GM21515 (cell line): Measurements from ENCODE around the gene RPRML.

Experiments used
- ATAC-seq: cut with Tn5 transposase; IDR thresholded peaks from one replicate; pipeline ENCODE4 v1.9.1; 2021; ENCODE audit not compliant: unreplicated experiment

Gene RPRML

GRCh38 chr17:46947216-46947615 lies 31.8 kb downstream of the RPRML start:
- no peak for ATAC-seq

DNA sequence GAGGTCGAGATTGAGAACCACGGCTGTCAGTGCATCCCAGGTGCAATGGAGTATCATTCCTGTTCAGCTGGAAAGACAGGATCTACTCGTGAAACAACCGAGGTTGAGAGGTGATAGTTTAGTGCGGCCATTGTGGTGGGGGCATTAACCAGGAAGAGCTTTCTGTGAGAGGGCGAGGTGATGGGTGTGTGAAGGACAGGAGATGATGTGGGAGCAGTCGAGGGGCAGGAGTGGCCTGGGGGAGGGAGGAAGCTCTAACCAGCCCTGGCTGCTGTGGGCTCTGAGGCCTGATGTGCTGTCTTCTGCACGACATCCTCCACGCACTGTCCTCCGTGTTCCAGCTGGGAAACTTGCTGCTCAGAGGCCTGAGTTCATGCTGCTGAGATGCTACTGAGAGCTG lies 34.1 kb downstream of the RPRML start:
- no peak for ATAC-seq

DNA sequence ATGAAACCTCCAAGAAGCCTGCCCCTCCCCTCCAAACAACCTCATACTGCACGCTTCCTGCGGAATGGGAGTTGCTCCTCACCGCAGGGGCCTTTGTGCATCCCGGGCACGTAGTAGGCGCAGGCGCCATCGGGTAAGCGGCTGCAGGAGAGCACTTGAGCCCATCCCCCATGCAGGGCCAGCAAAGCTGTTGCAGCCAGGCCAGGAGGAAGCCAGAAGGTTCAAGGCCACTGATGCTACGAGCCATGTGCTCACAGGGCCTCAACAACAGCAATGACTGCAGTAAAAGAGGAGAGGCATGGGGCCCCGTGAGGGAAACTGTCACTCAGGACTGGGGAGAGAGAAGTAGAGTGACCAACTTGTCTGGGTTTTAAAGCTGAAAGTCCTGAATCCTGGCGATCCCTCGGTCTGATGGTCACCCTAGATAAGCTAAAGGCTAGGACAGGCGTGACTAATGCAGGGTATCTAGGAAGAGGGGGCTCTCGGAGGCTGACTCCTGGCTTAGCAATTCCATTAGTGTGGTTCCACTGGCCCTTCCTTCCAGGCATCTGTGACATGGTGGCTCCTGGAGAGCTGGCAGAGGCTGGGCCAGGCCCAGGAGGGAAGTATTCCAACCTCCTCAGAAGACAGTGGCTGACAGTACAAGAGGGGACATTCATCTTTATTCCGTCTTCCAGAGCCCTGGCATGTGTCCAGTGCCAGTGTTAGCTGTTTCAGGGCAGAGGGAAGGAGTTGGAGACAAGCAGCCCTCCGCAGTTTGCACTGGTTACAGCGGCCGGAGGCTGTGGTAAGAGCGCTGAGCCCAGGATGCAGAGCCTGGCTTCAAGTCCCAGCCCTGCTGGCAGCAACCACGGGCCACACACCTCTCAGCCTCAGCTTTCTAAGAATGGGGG lies 35.3 kb downstream of the RPRML start:
- ATAC-seq = no peak

DNA sequence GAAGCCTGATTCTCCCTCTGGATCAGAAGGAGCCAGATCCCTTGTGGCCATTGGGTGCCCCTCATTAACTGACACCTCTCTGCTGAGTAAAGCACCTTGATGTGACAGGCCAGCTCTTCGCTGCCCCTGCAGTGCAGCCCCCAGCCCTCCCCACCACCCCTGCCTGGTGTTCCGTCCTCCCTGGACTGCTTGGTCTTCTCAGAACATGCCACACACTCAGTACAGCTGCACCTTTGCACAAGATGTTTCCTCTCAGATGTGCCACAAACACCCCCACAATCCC lies 35.9 kb downstream of the RPRML start:
- ATAC-seq = no peak

DNA sequence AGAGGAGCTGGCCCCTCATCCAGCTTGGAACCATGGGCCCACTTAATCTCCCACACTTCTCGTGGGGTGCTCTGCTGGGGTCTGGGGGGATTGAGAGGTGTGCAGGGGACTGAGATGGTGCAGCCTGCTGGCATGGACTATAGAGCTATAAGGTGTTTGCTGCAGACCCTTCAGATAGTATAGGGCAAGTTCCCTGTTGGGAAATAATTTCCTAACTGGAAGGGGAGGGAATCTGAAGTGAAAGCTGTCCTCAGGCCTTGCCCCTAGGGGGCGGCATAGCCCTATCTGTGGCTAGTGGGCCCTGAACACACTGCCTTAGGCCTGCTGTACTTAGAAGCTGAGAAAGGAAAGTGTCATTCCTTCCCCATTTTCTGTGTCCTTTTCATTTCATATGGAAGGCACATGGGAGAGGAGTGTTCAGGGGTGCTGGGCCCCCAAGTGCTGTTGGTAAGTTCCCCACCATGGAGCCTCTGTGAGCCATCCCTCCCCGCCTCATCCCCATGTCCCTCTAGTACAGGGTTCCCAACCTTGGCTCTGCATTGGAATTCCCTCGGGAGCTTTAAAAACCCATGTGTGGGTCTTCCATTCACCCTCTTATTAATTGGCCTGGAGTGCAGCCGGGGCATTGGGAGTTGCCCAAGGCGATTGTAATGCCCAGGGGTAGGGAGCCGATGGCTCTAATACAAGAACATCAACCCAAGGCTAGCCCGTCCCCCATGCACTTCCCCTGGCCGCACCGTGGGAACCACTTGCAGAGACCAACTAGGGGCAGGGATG lies 36.4 kb downstream of the RPRML start:
- no peak for ATAC-seq

- ATAC-seq = no peak
Measured at GRCh38 chr17:46940692-46941404, 38.2 kb downstream of the RPRML start.

DNA sequence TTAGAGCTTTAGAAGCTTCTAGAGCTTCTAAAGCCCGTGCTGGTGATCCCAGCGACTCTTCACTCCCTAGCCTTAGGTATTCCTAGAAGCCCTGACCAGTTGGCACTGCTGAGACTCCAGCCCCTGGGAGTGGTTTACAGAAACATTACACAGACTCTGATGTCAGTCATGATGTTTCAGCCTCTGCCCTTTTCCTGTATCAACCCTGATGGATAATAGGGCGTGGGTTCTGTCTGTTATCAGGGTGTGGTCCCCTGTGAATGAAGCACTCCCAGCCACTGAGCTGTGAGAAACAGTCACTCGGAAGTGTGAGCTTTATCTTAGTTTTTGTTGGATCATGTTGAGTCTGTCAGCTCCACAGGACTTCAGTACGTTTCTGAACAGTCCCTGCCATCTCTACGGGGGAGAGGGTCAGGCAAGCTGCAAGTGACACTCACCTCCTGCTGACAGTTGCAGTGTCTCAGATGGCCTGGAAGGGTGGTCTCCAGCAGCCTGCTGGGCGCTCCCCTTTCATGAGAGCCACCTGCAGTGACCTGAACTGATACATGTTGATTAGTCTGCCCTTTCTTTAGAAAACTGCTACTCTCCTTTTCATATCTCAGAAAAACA lies 43.3 kb downstream of the RPRML start:
- ATAC-seq = no peak

DNA sequence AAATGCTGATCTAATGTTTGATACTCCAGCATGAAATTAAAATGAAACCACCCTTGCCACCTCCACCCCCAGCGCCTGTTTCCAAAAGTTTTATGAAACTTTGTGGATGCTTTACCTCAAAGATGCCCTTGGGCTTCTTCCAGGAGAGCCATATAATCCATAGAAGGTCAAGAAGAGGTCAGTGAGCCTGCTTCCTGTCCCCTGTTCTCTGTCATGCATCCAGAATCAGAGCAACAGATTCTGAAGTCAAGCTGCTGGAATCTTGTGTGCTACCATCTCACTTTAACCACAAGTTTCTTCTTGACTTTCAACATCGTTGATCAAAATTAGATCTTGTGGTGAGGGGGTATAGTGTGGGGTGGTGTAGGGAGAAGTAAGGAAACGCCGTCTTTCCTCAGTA lies 47.5 kb downstream of the RPRML start:
- ATAC-seq = no peak

DNA sequence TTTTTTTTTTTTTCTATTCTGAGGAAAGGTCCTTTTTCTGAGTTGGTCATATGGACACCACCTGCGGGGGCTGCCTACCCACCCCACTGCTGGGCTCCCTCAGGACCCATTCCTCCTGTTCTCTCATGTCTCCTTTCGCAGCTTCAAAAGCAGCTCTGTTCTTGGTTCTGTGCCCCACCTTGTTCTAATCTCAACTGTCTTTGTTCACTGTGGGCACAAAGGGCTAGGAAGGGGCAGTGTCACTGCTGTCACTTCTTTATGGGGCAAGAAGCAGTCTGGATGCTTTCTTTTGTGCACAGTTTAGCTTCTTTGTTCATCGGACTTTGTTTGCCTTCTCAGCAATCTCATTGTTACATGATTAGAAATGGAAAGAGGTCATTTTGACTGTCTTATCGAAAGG lies 49.0 kb downstream of the RPRML start:
- no peak for ATAC-seq

DNA sequence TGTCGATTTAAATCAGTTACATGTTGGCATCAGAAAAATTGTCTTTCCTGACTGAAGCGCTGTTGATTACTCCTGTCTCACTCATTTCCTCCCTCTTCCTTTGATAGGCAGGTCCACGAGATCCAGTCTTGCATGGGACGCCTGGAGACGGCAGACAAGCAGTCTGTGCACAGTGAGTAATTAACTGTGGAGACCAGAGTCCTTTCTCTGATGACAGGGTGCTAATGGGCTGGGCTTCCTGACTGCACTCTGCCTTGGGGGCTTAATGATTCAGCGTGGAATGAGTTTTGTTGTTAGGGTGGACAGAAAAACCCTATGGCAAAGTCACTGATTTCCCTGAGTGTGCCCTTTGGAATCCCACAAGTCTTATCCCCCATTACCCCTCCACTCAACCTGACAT lies 49.6 kb downstream of the RPRML start:
- ATAC-seq = no peak

- no peak for ATAC-seq
Measured at GRCh38 chr17:46928467-46929261, 50.4 kb downstream of the RPRML start.
